ENCODE results near the gene BRAT1.
"Not testable (repeated sequence)": the region's sequence is repeated elsewhere in the genome, so short reads cannot be mapped to it uniquely, and the experiment has no call there.

The BRAT1 gene

GRCh38 chr7:2555121-2556052 lies at the start of gene BRAT1:
TSS of gene BRAT1 (minus strand) at chr7:2555524. CDS start at chr7:2554431, 1,093 bp downstream.
- DNase-seq (ENCODE audit: low read depth): peak; percentile 94

- no peak for DNase-seq (ENCODE audit: low read depth)
Measured at GRCh38 chr7:2604608-2605174, 49.4 kb upstream of the BRAT1 start.

- no peak for DNase-seq (ENCODE audit: low read depth)
Measured at GRCh38 chr7:2603044-2603965, 48.0 kb upstream of the BRAT1 start.

GRCh38 chr7:2602406-2603043 lies 47.2 kb upstream of the BRAT1 start:
- DNase-seq (ENCODE audit: low read depth): no peak

GRCh38 chr7:2601907-2602306 lies 46.6 kb upstream of the BRAT1 start:
- DNase-seq (ENCODE audit: low read depth): no peak

GRCh38 chr7:2601065-2601464 lies 45.7 kb upstream of the BRAT1 start:
- no peak for DNase-seq (ENCODE audit: low read depth)

- DNase-seq (ENCODE audit: low read depth): no peak
Measured at GRCh38 chr7:2598154-2598823, 43.0 kb upstream of the BRAT1 start.

GRCh38 chr7:2597273-2597640 lies 41.9 kb upstream of the BRAT1 start:
- DNase-seq (ENCODE audit: low read depth): no peak

- DNase-seq (ENCODE audit: low read depth): no peak
Measured at GRCh38 chr7:2596464-2597272, 41.3 kb upstream of the BRAT1 start.

- no peak for DNase-seq (ENCODE audit: low read depth)
Measured at GRCh38 chr7:2595258-2595860, 40.0 kb upstream of the BRAT1 start.

- no peak for DNase-seq (ENCODE audit: low read depth)
Measured at GRCh38 chr7:2594599-2594998, 39.3 kb upstream of the BRAT1 start.

- no peak for DNase-seq (ENCODE audit: low read depth)
Measured at GRCh38 chr7:2593036-2593727, 37.9 kb upstream of the BRAT1 start.

- DNase-seq (ENCODE audit: low read depth): no peak
Measured at GRCh38 chr7:2592375-2592865, 37.1 kb upstream of the BRAT1 start.

GRCh38 chr7:2589941-2590340 lies 34.6 kb upstream of the BRAT1 start:
- not testable (repeated sequence) for DNase-seq (ENCODE audit: low read depth)

- no peak for DNase-seq (ENCODE audit: low read depth)
Measured at GRCh38 chr7:2589341-2589740, 34.0 kb upstream of the BRAT1 start.

- no peak for DNase-seq (ENCODE audit: low read depth)
Measured at GRCh38 chr7:2587778-2588177, 32.5 kb upstream of the BRAT1 start.

- no peak for DNase-seq (ENCODE audit: low read depth)
Measured at GRCh38 chr7:2587134-2587533, 31.8 kb upstream of the BRAT1 start.

GRCh38 chr7:2586326-2587020 lies 31.1 kb upstream of the BRAT1 start:
- no peak for DNase-seq (ENCODE audit: low read depth)

- DNase-seq (ENCODE audit: low read depth): no peak
Measured at GRCh38 chr7:2585446-2585845, 30.1 kb upstream of the BRAT1 start.
